Upper lobe of left lung (tissue), 6 donors: ENCODE data around the gene TMEM134. TPM values are rescaled to one million over a fixed set of nuclear protein-coding genes. Genes with fewer than 3 reads are reported as not detected.

Source experiments
- ATAC-seq, 2 donors: fragments of 200-7000 bp; cut with Tn5 transposase; one replicate each; pipeline ENCODE4 v1.9.1; 2022; ENCODE audit warnings: mild to moderate bottlenecking in 2 of 2, moderate library complexity in 2 of 2; ENCODE audit not compliant: low FRiP score in 2 of 2
- DNase-seq, 2 donors: peaks; one replicate each; pipeline ENCODE4 v3.0.0-alpha.2; 2019 to 2020
- H3K27ac ChIP-seq, 4 donors: fragments of 200-600 bp; sonication (generic); one replicate each; pipeline ENCODE4 v1.5.1; 2016 to 2019
- H3K27me3 ChIP-seq, 4 donors: fragments of 200-600 bp; sonication (generic); one replicate each; pipeline ENCODE4 v1.5.1; 2017 to 2019
- H3K36me3 ChIP-seq, 4 donors: fragments of 200-600 bp; sonication (generic); one replicate each; pipeline ENCODE4 v1.5.1; 2016 to 2019
- H3K4me1 ChIP-seq, 4 donors: fragments of 200-600 bp; sonication (generic); one replicate each; pipeline ENCODE4 v1.5.1; 2018 to 2019
- H3K4me3 ChIP-seq, 4 donors: fragments of 200-600 bp; sonication (generic); one replicate each; pipeline ENCODE4 v1.5.1; 2017 to 2019; ENCODE audit warnings: mild to moderate bottlenecking in 2 of 4, moderate library complexity in 1 of 4
- H3K9me3 ChIP-seq, 4 donors: fragments of 200-600 bp; sonication (generic); one replicate each; pipeline ENCODE4 v1.5.1; 2018 to 2019
- EP300 ChIP-seq, 4 donors: sonication (generic); formaldehyde crosslinking; IDR thresholded peaks; one replicate each; pipeline ENCODE4 v1.5.1; 2017; ENCODE audit warnings: antibody characterized with exemption in 4 of 4, control low read depth in 2 of 4
- POLR2A ChIP-seq, 4 donors: fragments of 450-650 bp; IDR thresholded peaks; one replicate each; pipeline ENCODE4 v1.5.1; 2016 to 2017; ENCODE audit warnings: antibody characterized with exemption in 4 of 4, mild to moderate bottlenecking in 2 of 4
- POLR2AphosphoS5 ChIP-seq, 2 donors: sonication (generic); formaldehyde crosslinking; IDR thresholded peaks; one replicate each; pipeline ENCODE4 v1.5.1; 2017; ENCODE audit warnings: antibody characterized with exemption in 2 of 2
- WGBS, 2 donors: methylation state at CpG; one replicate each; pipeline ENCODE4 v1.1.5; 2017 to 2018; 5-methylcytosine and 5-hydroxymethylcytosine counted together
- total RNA-seq, 6 donors: library from RNA; depleted of rRNA in 4 of 6; stranded (reverse); fragments of >200 nt in 4 of 6; gene quantifications; one replicate each; pipeline versions ENCODE4 v1.1.0 to v1.2.1, GENCODE V29; 2016 to 2021
- TF ChIP-seq, protein P1 (sequence below), 6 experiments: fragments of 450-650 bp in 4 of 6; fragments of 200-600 bp in 2 of 6; sonication (generic) in 2 of 6; IDR thresholded peaks; one replicate each; pipeline ENCODE4 v1.5.1; 2016 to 2019; ENCODE audit warnings: antibody characterized with exemption in 6 of 6
- donor health status: DM: no; HTN: no; CAD: no; lungs with moderate emphysema.
- donor health status: DM: no; HTN: yes; CAD: no; lungs with severe emphysema.

The TMEM134 gene
- total RNA-seq, 6 donors from 2014 or later = 51.2 to 102 (median 75.2) TPM

DNA sequence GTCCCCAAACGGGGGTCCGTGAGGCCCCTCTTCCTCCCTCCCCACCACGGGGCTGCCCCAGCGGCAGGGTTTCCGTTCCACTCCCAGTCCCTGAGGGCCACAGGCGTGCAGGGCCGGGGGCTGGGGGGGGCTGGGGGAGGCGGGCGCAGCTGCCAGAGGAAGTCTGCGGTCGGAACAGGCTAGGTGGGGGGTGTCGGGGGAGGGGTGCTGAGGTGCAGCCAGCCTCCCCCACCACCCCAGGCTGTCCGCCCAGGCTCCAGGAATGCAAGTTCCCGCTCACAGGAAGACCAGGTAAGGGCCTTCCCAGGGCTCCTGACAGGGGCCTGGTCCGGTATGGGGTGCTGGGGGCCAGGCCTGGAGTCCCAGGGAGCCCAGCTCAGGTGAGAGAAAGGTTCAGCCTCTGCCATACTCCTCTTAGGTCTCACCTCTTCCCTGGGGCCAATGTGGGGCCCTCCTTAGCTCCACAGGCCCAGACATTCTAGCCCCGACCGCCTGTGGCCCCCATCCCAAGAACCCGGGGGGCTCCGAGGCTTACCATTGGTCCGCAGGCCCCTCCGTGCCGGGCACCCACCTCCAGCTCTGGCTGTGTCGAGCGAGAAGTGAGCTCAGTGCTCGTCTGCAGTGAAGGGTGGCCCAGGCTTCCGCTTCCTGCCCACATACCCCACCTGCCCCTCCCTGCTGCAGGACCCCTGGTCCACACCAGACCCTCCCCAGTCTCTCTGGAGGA is 31.8 kb downstream of the TMEM134 start, which contains the start of gene PTPRCAP:
Gene PTPRCAP (minus strand): TSS at position 601 of the 727 bp plus-strand sequence. CDS start 63 bp downstream, at position 538.
- H3K27ac ChIP-seq = peak within 1 kb of the TSS; percentile 42 to 74 (median 50)
- H3K4me1 ChIP-seq = peaks cover 8 to 48% (median 19%) of the 10 kb centered on the region in 4 donors
- TF ChIP-seq, protein P1, sequence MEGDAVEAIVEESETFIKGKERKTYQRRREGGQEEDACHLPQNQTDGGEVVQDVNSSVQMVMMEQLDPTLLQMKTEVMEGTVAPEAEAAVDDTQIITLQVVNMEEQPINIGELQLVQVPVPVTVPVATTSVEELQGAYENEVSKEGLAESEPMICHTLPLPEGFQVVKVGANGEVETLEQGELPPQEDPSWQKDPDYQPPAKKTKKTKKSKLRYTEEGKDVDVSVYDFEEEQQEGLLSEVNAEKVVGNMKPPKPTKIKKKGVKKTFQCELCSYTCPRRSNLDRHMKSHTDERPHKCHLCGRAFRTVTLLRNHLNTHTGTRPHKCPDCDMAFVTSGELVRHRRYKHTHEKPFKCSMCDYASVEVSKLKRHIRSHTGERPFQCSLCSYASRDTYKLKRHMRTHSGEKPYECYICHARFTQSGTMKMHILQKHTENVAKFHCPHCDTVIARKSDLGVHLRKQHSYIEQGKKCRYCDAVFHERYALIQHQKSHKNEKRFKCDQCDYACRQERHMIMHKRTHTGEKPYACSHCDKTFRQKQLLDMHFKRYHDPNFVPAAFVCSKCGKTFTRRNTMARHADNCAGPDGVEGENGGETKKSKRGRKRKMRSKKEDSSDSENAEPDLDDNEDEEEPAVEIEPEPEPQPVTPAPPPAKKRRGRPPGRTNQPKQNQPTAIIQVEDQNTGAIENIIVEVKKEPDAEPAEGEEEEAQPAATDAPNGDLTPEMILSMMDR (IDR thresholded peaks at IDR 0.05) = no peak
- TF ChIP-seq POLR2A (IDR thresholded peaks at IDR 0.05) = peak in 1 of 4 donors; percentile 58

DNA sequence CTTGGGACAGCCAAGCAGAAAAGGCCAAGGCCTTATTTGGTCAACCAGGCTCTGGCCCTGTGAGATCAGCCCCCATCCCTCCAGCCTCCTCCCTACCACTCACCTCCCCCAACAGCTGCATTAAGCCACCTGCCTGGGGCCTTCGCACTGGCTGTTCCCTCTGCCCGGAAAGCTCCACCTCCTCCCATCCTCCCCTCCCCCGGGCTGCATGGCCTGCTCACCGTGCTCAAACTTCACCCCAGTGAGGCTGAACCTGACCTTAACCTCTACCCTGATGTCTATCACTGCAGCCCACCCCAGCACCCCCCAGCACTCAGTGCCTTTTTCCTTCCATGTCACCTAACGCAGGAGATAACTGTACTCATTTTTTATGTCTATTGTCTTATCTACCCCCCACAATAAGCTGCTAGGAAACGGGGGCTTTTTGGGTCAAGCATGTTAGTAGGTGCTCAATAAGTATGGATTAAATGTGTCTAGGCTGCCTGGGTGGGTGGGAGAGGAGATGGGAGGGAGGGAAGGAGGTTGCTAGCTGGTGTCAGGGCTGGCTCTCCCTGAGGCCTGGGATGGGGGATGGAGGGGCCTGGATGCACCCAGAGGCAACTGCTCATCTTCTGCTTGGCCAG is 32.5 kb downstream of the TMEM134 start:
- ATAC-seq = no peak
- no peak for TF ChIP-seq POLR2A (IDR thresholded peaks at IDR 0.05)
- TF ChIP-seq POLR2AphosphoS5 (IDR thresholded peaks at IDR 0.05) = no peak
- TF ChIP-seq, protein P1 (IDR thresholded peaks at IDR 0.05) = no peak
- TF ChIP-seq EP300 (IDR thresholded peaks at IDR 0.05) = no peak
- Histone ChIP-seq H3K36me3 (peaks cover 4 to 90% (median 80%) of the 10 kb centered on the region in 4 donors), H3K4me3 (peak overlapping the region in 3 of 4 donors; percentile 33 to 42 (median 40)), H3K27me3 (no peaks in the 10 kb centered on the region), H3K27ac (peak overlapping the region in 3 of 4 donors; percentile 17 to 74 (median 52)), H3K4me1 (peaks cover 7 to 42% (median 14%) of the 10 kb centered on the region in 4 donors), H3K9me3 (no peaks in the 10 kb centered on the region)
- WGBS, 2 donors = 44 to 60% methylated on average over 6 of the region's 6 CpGs
- no peak for DNase-seq

More for the DNA sequence above, 31.8 kb downstream of the TMEM134 start, which contains the start of gene PTPRCAP:
- no peaks in the 10 kb centered on the region for H3K27me3 ChIP-seq
- 60 to 76% methylated on average over 7 to 13 of the region's 26 CpGs for WGBS, 2 donors
- DNase-seq (peak in 1 of 2 donors; percentile 84), ATAC-seq (peak in 1 of 2 donors; percentile 3)
- H3K4me3 ChIP-seq = peak within 1 kb of the TSS in 3 of 4 donors; percentile 33 to 42 (median 40)
- peaks cover 4 to 89% (median 78%) of the 10 kb centered on the region in 4 donors for H3K36me3 ChIP-seq
- no peaks in the 10 kb centered on the region for H3K9me3 ChIP-seq

DNA sequence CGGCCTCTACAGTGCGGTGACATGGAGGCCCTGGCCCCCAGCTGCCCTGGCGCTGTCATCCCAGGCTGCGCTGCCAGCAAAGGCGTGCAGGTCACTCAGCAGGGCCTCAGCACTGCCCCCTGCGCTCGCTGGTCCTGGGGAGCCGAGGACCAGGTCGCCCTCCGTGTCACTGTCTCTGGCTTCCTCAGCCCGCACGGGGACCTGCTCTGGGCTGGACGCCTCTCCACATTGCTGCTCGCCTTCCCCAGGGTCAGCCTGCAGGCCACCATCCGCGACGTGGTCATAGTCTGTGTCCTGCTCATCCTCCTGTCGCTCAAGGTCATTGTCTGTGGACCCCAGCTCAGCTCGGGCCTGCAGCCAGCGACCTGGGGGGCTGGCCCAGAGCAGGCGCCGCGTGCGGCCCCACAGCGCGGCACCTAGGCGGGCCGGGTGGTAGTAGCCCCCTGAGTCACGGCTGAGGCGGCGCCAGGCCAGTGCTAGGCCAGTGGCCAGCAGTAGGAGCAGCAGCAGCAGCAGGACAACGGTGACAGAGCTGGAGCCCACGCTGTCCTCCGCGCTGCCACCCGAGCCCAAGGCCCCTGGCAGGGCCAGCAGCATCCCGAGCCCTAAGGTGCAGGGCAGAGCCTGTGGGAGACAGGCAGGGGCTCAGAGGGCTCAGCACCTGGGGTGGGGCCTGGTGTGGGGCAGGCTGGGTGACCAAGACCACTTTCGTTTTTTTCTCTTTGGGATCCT is 33.2 kb downstream of the TMEM134 start:
- no peak for ATAC-seq
- H3K27ac ChIP-seq = peak overlapping the region in 2 of 4 donors; percentile 27 to 52
- H3K9me3 ChIP-seq = no peaks in the 10 kb centered on the region

DNA sequence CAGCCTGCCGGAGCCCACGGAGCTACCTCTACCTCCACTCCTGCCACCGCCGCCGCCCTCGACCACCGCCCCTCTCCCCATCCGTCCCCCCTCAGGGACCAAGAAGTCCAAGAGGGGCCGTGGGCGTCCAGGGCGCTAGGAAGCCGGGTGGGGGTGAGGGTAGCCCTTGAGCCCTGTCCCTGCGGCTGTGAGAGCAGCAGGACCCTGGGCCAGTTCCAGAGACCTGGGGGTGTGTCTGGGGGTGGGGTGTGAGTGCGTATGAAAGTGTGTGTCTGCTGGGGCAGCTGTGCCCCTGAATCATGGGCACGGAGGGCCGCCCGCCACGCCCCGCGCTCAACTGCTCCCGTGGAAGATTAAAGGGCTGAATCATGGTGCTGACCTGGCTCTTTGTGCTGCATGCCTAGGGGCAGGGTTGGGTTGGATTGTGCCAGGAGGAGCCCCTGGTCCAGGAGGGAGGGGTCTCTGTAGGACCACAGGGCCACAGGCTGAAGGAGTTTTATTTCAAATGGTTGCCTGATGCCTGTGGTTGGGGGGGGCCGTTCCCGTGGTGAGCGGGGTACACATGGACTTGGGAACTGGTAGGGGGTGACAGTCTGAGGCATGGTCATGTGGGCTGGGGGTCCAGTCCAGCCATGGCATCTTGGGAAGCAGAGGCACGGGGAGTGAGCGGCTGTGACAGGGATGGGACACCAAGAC is 33.9 kb downstream of the TMEM134 start:
- Histone ChIP-seq H3K4me1 (peaks cover 5 to 28% (median 7%) of the 10 kb centered on the region in 4 donors), H3K27me3 (no peaks in the 10 kb centered on the region), H3K4me3 (peak overlapping the region in 1 of 4 donors; percentile 42), H3K36me3 (peaks cover 4 to 86% (median 75%) of the 10 kb centered on the region in 4 donors), H3K27ac (peak overlapping the region in 2 of 4 donors; percentile 27 to 52), H3K9me3 (no peaks in the 10 kb centered on the region)
- DNase-seq (peak in 1 of 2 donors; percentile 87), ATAC-seq (no peak)
- WGBS, 2 donors = 81 to 92% methylated on average over 13 to 25 of the region's 26 CpGs
- TF ChIP-seq POLR2AphosphoS5 (IDR thresholded peaks at IDR 0.05) = no peak
- no peak for TF ChIP-seq EP300 (IDR thresholded peaks at IDR 0.05)
- TF ChIP-seq, protein P1 (IDR thresholded peaks at IDR 0.05) = no peak
- TF ChIP-seq POLR2A (IDR thresholded peaks at IDR 0.05) = no peak

More for the DNA sequence above, 33.2 kb downstream of the TMEM134 start:
- peak in 1 of 2 donors; percentile 84 for DNase-seq
- TF ChIP-seq, protein P1 (IDR thresholded peaks at IDR 0.05) = no peak
- TF ChIP-seq EP300 (IDR thresholded peaks at IDR 0.05) = no peak
- TF ChIP-seq POLR2AphosphoS5 (IDR thresholded peaks at IDR 0.05) = no peak
- TF ChIP-seq POLR2A (IDR thresholded peaks at IDR 0.05) = no peak
- 80 to 91% methylated on average over 2 to 32 of the region's 38 CpGs for whole genome bisulfite sequencing, 2 donors
- Histone ChIP-seq H3K4me3 (peak overlapping the region in 3 of 4 donors; percentile 33 to 42 (median 40)), H3K36me3 (peaks cover 4 to 90% (median 79%) of the 10 kb centered on the region in 4 donors), H3K4me1 (peaks cover 7 to 36% (median 11%) of the 10 kb centered on the region in 4 donors), H3K27me3 (no peaks in the 10 kb centered on the region)
